Stomach (tissue), 4 donors: ENCODE measurements around the gene HINT1.

Source experiments
- EP300 ChIP-seq: sonication (generic); formaldehyde crosslinking; IDR thresholded peaks from one replicate; pipeline ENCODE4 v1.6.1; 2017; ENCODE audit warnings: antibody characterized with exemption
- TF ChIP-seq, protein P1 (sequence below), 7 experiments: fragments of 450-650 bp in 4 of 7; fragments of 200-600 bp in 3 of 7; sonication (generic) in 3 of 7; IDR thresholded peaks; one replicate each; pipeline ENCODE4 v1.5.1; 2016 to 2019; ENCODE audit warnings: antibody characterized with exemption in 7 of 7, control low read depth in 2 of 7, mild to moderate bottlenecking in 1 of 7

DNA sequence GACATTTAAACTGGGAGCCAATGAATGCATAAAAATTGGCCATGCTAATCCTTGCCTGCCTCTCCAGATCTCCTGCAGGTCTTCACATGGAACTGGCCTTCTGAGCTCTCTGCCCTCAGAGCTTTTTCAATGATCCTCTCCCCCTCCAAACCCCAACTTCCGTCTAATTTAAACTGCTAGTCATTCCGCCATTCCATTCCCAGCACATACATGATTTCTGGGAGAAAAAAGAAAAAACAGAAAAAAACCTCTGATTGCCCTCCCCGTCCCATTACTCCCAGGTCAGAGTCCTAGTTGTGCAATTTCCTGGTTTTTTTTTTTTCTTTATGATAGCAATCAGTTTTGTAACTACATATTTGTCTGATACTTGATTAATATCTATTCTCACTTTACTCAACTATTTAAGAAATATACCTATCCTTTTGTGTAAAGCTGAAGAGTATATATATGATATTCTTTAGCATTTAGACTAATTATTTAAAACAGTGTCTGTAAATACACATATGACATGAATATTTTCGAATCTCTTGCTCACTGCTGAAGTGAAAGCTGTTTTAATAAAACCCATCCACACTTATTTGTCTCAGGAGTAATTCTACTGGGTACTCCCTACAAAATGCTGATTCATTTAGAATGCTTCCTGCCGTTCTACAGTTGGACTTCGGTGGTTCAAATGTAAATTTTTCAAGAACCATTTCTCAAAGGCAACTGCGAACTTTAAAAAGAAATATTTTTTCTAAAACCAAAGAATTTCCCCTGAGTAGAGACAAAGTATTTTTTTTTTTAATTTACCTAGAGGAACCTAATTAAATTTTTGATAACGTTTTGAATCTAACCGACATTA, 1.6 kb downstream of the HINT1 start:
- TF ChIP-seq, protein P1, sequence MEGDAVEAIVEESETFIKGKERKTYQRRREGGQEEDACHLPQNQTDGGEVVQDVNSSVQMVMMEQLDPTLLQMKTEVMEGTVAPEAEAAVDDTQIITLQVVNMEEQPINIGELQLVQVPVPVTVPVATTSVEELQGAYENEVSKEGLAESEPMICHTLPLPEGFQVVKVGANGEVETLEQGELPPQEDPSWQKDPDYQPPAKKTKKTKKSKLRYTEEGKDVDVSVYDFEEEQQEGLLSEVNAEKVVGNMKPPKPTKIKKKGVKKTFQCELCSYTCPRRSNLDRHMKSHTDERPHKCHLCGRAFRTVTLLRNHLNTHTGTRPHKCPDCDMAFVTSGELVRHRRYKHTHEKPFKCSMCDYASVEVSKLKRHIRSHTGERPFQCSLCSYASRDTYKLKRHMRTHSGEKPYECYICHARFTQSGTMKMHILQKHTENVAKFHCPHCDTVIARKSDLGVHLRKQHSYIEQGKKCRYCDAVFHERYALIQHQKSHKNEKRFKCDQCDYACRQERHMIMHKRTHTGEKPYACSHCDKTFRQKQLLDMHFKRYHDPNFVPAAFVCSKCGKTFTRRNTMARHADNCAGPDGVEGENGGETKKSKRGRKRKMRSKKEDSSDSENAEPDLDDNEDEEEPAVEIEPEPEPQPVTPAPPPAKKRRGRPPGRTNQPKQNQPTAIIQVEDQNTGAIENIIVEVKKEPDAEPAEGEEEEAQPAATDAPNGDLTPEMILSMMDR (IDR thresholded peaks at IDR 0.05), result no peak
- no peak for TF ChIP-seq EP300
